NCI-H2171 (cell line): Measurements from ENCODE around the gene PPP6R1.
A peak's percentile ranks its signal among the peaks of the same experiment; 100 is the strongest.

Experiments used
- DNase-seq: peaks from one replicate; lab custom pipeline; 2025; lab: John Stamatoyannopoulos, UW

The PPP6R1 gene

GRCh38 chr19:55279770-55280643 is 21.2 kb upstream of the PPP6R1 start, which contains the start of gene HSPBP1:
Gene HSPBP1, minus strand, starts transcription at chr19:55280110. Its CDS starts 502 bp downstream, at chr19:55279608.
- peak; percentile 95 for DNase-seq

- DNase-seq, result no peak
These were observed 20.5 kb upstream of the PPP6R1 start for GRCh38 chr19:55279340-55279739.

- no peak for DNase-seq
These were observed 19.7 kb upstream of the PPP6R1 start for GRCh38 chr19:55278391-55279135.

GRCh38 chr19:55277494-55277893 is 18.7 kb upstream of the PPP6R1 start:
- DNase-seq, result no peak

GRCh38 chr19:55276720-55277430 is 18.1 kb upstream of the PPP6R1 start:
- DNase-seq, result no peak

- DNase-seq, result no peak
These were observed 17.3 kb upstream of the PPP6R1 start for GRCh38 chr19:55275851-55276719.

- DNase-seq, result no peak
These were observed 15.3 kb upstream of the PPP6R1 start for GRCh38 chr19:55273978-55274707.

GRCh38 chr19:55272142-55272541 is 13.3 kb upstream of the PPP6R1 start:
- no peak for DNase-seq

- no peak for DNase-seq
These were observed 11.5 kb upstream of the PPP6R1 start for GRCh38 chr19:55270172-55270942.

- no peak for DNase-seq
These were observed 10.5 kb upstream of the PPP6R1 start for GRCh38 chr19:55269299-55269698.

GRCh38 chr19:55266840-55267239 is 8.0 kb upstream of the PPP6R1 start:
- no peak for DNase-seq

- DNase-seq, result no peak
These were observed 7.6 kb upstream of the PPP6R1 start for GRCh38 chr19:55266404-55266803.

GRCh38 chr19:55265723-55266386 is 7.0 kb upstream of the PPP6R1 start:
- no peak for DNase-seq

GRCh38 chr19:55265173-55265572 is 6.4 kb upstream of the PPP6R1 start:
- DNase-seq, result no peak

GRCh38 chr19:55264531-55264930 is 5.7 kb upstream of the PPP6R1 start:
- no peak for DNase-seq

GRCh38 chr19:55262359-55262758 is 3.5 kb upstream of the PPP6R1 start:
- no peak for DNase-seq

GRCh38 chr19:55261671-55262126 is 2.9 kb upstream of the PPP6R1 start:
- DNase-seq, result peak; percentile 94

- no peak for DNase-seq
These were observed 858 bp upstream of the PPP6R1 start for GRCh38 chr19:55259540-55260210.

- DNase-seq, result peak; percentile 1
These were observed 365 bp downstream of the PPP6R1 start for GRCh38 chr19:55258476-55258827.
